Activated T-helper 9 cell treated with anti-CD3 and anti-CD28 coated beads, Interleukin-2, amount 50 U/mL, for 16 hours (primary cell): ENCODE results near the gene REPS2.

Experiments
- DNase-seq: peaks from one replicate; pipeline ENCODE4 v3.0.0-alpha.2; 2020; ENCODE audit warnings: low read depth

Gene REPS2

GRCh38 chrX:17005712-17006368, 59.4 kb downstream of the REPS2 start:
- DNase-seq = no peak

GRCh38 chrX:17007134-17007768, 60.8 kb downstream of the REPS2 start:
- no peak for DNase-seq

DNA sequence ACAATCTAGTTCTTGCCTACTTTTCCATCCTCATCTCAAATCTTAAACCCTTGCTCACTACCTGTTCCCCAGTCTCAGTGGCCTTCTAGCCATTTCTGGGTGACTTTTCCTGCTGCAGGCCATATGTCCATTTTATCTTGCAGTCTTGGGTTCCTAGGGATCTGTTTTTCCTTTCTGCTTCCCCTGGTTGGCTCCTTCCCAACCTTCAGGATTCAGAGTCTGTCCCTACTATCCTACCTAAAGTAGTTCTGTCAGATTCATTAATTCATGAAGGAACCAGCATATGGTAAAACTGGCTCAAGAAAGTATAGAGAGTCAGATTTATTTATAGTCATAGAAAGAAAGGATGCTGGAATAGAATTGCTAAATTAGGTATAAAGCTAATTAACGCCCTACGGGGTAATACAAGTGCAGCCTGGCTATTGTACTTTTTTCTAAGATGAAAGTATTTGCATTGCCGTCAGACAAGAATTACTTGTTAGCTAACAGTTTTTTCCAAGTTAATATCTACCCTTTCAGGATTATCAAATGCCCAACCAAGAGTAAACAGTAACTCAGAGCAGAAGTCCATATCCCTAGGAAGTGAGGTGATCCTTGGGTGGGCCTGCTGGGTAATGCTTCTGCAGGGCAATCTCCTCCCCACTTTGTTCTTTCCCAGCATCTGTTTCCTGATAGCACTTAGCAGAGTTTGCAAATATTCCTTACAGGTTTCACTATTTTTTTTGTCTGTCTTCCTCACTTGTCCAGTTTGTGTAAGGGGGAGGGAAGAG, 63.6 kb downstream of the REPS2 start:
- no peak for DNase-seq

DNA sequence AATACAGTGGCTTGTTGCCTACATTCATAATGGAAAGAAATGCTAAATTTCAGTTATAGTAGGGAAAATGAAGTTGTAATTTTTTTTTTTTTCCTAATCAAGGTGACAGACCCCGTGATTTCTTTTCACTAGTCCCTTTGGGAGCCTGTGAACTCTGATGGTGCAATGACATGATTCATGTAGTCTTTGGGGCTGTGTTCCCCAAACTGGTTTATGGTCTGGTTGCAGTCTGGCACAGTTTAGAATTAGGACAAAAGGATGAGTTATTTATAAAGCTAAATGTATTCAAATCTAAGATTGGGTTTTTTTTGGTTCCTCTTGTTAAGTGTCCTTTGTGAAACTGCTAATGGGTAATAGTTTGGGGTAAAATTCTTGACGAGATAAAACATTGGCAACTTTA, 66.0 kb downstream of the REPS2 start:
- DNase-seq = no peak

- DNase-seq = no peak
Measured at GRCh38 chrX:17014216-17014615, 67.8 kb downstream of the REPS2 start.

- DNase-seq = no peak
Measured at GRCh38 chrX:17017134-17017533, 70.7 kb downstream of the REPS2 start.

- DNase-seq = no peak
Measured at GRCh38 chrX:17020356-17020755, 73.9 kb downstream of the REPS2 start.

DNA sequence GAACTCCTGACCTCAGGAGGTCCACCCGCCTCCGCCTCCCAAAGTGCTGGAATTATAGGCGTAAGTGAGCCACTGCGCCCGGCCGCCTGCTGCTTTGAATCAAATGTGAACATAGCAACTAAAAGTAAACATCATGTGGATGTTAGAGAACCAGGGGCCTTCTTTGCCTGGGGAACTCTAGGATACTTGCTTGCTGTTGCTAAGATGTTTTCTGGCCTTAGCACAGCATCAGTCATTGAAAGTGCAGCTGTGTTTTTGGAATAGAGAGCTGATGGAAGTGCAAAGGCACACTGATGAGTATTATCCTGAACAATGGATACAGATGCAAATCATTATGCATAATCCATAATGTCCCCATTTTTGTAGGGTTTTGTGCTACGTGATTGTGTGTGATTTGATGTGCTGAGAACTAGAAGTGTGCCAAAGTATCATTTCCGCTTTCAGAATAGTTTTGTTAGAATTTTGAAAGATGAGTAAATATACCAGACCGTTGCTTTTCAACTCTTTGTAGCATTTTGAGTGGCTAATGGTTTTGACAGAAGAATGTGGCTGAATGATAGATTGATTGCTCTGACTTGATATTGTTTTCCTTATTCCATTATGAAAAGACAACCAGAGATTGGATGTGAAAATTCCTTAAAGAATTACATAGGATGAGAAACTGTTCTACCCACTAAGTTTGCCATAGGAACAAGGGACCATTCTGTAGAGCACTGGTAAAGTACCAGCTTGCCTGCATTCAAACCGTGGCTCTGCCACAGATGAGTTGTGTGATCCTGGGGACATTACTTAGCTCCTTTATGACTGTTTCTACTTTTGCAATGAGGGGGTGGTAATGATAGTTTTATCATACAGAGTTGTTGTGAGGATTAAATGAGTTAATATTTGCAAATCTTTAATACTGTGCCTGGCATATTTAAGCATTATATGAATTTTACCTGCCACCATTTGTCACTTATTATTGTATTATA, 74.7 kb downstream of the REPS2 start:
- no peak for DNase-seq

DNA sequence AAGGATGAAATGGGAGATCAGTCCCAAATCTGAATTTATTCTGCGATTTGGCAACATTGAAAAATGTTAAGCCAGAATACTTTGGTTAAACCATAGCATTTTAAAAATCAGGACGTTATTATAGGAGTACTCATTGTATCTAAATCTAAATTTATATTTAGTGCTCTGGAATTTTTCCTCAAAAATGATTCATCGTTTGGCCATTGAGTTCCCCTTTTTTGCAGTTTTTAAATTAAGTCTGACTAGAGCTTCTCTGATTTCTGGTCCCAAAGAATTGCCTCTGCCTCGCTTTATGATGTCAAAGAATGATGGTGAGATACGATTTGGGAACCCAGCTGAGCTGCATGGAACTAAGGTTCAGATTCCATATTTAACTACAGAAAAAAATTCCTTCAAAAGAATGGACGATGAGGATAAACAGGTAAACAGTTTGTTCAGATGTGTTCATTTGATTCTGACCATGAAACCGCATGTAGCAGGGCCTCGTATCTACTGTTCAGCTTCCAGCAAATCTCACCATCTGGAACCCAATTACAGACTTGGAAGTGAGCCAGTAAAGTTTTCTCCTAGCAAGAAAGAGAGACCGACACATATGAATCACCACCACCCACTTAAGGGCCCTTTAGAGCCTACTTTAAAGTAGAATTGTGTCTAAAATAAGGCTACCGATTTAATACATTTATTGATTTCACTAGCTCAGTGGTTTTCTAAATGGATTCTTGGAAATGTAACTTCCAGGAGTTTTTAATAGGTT, 75.6 kb downstream of the REPS2 start:
- DNase-seq = no peak

- DNase-seq = no peak
Measured at GRCh38 chrX:17023661-17024060, 77.2 kb downstream of the REPS2 start.

DNA sequence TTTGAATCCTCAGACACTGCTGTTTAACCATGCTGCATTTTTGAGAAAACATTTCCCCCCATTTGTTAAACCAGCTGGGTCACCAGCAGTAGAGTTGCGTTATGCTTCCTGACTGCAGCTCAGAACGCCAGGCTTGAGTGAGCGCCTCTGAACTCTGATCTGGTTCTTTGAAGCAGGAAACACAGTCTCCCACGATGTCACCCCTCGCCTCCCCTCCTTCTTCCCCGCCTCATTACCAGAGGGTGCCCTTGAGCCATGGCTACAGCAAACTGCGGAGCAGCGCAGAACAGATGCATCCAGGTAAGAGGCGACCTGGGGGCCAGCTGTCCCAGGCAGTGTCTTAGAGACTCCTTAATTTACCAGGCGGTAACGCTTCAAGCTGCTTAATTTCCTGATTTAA, 78.4 kb downstream of the REPS2 start:
- DNase-seq = no peak

- no peak for DNase-seq
Measured at GRCh38 chrX:17025621-17026302, 79.3 kb downstream of the REPS2 start.

DNA sequence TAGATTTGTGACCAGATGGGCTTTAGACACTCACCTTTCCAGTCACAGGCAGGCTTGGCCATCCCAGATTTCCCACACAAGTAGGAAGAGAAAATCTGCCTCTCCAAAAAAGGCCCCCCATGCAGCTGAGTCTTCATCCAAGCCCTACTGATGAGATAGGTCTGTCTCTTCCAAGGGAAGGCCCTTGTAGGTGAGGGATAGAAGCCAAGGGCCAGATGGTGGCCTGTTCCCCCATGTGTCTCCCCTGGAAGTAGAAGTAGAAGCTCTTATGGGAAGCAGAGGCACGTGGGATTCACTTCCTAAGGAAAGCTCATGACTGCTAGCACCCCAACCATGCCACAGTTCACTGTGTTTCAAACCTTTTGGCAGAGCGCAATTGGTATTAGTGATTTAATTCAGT, 81.5 kb downstream of the REPS2 start:
- DNase-seq = no peak

- no peak for DNase-seq
Measured at GRCh38 chrX:17028356-17028755, 81.9 kb downstream of the REPS2 start.

DNA sequence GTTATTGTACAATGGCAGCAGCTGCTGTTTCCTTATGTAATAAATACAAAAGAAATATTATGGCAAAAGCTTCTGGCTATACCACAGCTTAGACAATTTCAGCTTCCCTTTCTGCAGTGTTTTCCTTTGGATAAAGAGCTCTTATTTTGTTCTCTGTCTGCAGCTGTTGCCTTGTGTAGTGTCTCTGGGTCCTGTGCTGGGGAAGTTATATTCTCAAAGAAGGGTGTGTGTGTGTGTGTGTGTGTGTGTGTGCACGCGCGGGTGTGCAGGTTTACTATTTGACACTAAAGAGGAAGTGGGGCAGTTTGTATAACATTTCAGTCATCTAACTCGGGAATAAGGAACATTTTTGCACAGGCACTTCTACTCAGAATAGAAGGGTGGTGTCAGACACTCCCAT, 83.6 kb downstream of the REPS2 start:
- DNase-seq = no peak

DNA sequence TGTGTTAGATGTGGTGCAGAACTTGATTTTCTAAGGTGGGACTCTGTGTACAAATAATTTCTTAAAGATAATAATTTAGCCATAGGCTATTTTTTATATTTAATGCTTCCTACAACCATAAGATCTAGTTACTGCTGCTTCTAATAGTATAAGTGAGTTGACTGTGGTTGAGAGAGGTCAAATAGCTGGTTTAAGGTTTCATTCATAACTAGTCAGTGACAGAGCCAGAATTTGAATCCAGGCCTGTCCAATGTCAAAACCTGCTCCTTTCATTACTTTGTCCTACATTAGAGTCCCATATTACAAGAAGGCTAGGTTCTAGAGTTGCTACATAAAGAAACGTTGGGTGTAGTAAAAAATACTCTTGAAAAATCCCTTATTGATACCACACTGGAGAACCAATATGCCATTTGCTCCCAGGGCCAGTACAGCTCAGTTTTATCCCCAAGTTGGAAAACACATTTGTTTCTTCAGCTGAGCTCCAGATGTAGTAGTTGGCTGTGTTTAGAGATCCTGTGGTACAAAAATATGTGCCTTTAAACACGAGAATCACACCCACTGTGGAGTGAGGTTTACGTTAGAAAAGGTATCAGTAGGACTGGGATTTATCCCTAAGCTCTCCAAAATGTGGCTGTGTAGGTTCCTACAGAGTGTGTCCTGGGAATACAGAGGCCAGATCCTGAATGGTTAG, 84.3 kb downstream of the REPS2 start:
- no peak for DNase-seq

- no peak for DNase-seq
Measured at GRCh38 chrX:17031827-17032226, 85.4 kb downstream of the REPS2 start.

DNA sequence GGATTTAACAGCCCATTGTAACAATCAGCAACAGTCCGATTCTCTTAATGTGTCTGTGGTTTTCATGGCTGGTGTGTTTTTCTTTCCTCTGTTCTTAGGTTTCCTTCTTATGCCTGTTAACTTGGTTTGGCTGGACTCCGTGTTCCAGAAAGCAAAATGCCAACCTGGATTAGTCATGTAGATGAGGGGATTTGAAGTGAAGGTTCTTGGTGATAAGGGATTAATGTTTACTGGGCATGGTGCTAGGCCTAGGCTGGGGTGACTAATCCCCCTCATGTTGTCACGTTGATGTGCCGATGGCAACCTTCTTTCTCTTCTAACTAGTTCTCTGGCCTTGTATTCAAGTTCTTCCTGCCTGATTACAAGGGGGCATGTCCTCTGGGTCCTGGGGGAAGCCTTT, 85.9 kb downstream of the REPS2 start:
- no peak for DNase-seq

- no peak for DNase-seq
Measured at GRCh38 chrX:17033225-17033624, 86.8 kb downstream of the REPS2 start.

DNA sequence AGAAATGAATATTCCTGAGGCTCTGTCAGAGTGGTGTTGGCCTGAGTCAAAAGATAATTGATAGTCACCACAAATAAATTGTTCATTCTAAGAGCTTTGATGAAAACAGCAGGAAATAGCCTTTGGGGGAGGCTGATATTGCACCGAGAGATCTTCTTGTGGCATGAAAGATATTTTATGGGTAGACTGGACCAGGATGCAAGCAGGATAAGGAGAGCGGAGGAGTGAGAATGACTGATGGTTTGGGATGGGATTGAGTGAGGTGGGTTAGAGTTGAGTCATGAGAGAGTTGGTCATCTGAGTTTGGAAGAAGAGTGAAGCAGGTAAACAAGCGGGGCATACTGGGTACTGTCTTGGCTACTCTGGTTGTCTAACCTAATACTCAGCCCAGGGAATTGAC, 88.7 kb downstream of the REPS2 start:
- no peak for DNase-seq
